ENCODE measurements around the gene PRLHR. TPM values are rescaled to one million over a fixed set of nuclear protein-coding genes. Genes with fewer than 3 reads are reported as not detected.

PRLHR gene
- total and polyA plus RNA-seq, 2 of the 4 experiments (the other 2 are of a cell fraction) = not detected

GRCh38 chr10:118592675-118593330 is 2.6 kb downstream of the PRLHR start:
- Histone ChIP-seq H3K27ac (ENCODE audit: insufficient read depth, low read length) (no peak overlapping the region), H3K9me1 (ENCODE audit: insufficient read depth, low read length) (no peaks in the 10 kb centered on the region), H2AK9ac (replicated peaks; ENCODE audit: low read depth, low read length, poor library complexity) (no peak overlapping the region), H3K4me3 (ENCODE audit: insufficient read depth, low read depth, low read length) (no peak overlapping the region), H3K27me3 (ENCODE audit: control insufficient read depth, insufficient read depth, low read length) (peaks cover 20% of the 10 kb centered on the region), H3K9me3 (ENCODE audit: control insufficient read depth, insufficient read depth, low read length) (peaks cover 3% of the 10 kb centered on the region; the same call in 1 of the 2 replicates), H2BK120ac (ENCODE audit: low read depth, low read length) (no peak overlapping the region), H4K5ac (ENCODE audit: low read depth, low read length) (no peak overlapping the region), H2AFZ (replicated peaks; ENCODE audit: low read length, poor library complexity) (no peak overlapping the region), H3K79me1 (ENCODE audit: low read depth in 1 of 2, low read length in 2 of 2) (no peaks in the 10 kb centered on the region), H2BK20ac (ENCODE audit: low read depth, low read length) (no peak overlapping the region), H3K18ac (ENCODE audit: low read depth, low read length) (no peak overlapping the region), H3K36me3 (ENCODE audit: control insufficient read depth, insufficient read depth, low read length) (no peaks in the 10 kb centered on the region), H3K4ac (ENCODE audit: low read depth, low read length) (no peak overlapping the region), H4K91ac (ENCODE audit: insufficient read depth, low read depth, low read length) (no peak overlapping the region), H2AK5ac (ENCODE audit: low read depth, low read length) (no peak overlapping the region), H2BK15ac (ENCODE audit: low read depth, low read length) (no peak overlapping the region), H4K20me1 (ENCODE audit: insufficient read depth, low read length) (no peaks in the 10 kb centered on the region), H3K4me1 (ENCODE audit: control insufficient read depth, insufficient read depth, low read length) (no peaks in the 10 kb centered on the region), H3K56ac (ENCODE audit: extremely low read depth, insufficient read depth, low read length) (no peak overlapping the region), H3K14ac (replicated peaks; ENCODE audit: low read depth, low read length) (no peak overlapping the region), H2BK5ac (ENCODE audit: low read depth, low read length, poor library complexity, severe bottlenecking) (no peak overlapping the region), H4K8ac (ENCODE audit: low read depth in 2 of 2, low read length in 2 of 2) (no peak overlapping the region), H3K9ac (ENCODE audit: low read depth, low read length) (no peak overlapping the region), H3K4me2 (ENCODE audit: low read depth, low read length) (no peak overlapping the region), H3K23ac (ENCODE audit: low read depth, low read length) (no peak overlapping the region)
- dilution Hi-C loops (cut with HindIII; ENCODE audit: low sequenced_read_pairs, unreplicated experiment) (no loop called here), intact Hi-C loops (cut with micrococcal nuclease) (no loop called here), in situ Hi-C loops (cut with MboI; ENCODE audit: low sequenced_read_pairs) (no loop called here)
- ChIA-PET POLR2A (ENCODE audit: unreplicated experiment) (no interaction called here), CTCF (no interaction called here)
- ATAC-seq (ENCODE audit: low read depth) (no peak), DNase-seq (no peak)
- 33% methylated on average over 1 of the region's 2 CpGs; no CpG with 5 or more reads in 1 of the 2 experiments for WGBS, 2 experiments (ENCODE audit: extremely low coverage in 2 of 2, insufficient read length in 1 of 2)
- BruUV-seq (replicated peaks) = no TSS peak
- no peak for TF ChIP-seq FOS (IDR thresholded peaks at IDR 0.05; ENCODE audit: low read depth, low read length)
- TF ChIP-seq USF2 (IDR thresholded peaks at IDR 0.05; ENCODE audit: low read depth, low read length) = no peak
- no peak for TF ChIP-seq BHLHE40 (IDR thresholded peaks at IDR 0.05; ENCODE audit: low read depth, low read length)
- TF ChIP-seq CTCF (conservative IDR thresholded peaks at IDR 0.05; ENCODE audit: low read depth, low read length) = no peak
- no peak for TF ChIP-seq POLR2A (IDR thresholded peaks at IDR 0.05; ENCODE audit: low read depth, low read length)
- no peak for TF ChIP-seq MAFK (IDR thresholded peaks at IDR 0.05; ENCODE audit: low read depth, low read length)
- no peak for TF ChIP-seq MAZ (IDR thresholded peaks at IDR 0.05; ENCODE audit: borderline replicate concordance, low read depth, low read length)
- TF ChIP-seq CHD1 (IDR thresholded peaks at IDR 0.05; ENCODE audit: low read depth, low read length) = no peak
- TF ChIP-seq MXI1 (IDR thresholded peaks at IDR 0.05; ENCODE audit: borderline replicate concordance, low read depth, low read length) = no peak
- no peak for TF ChIP-seq ELK1 (IDR thresholded peaks at IDR 0.05; ENCODE audit: borderline replicate concordance, low read depth, low read length)
- no peak for TF ChIP-seq SMC3 (IDR thresholded peaks at IDR 0.05; ENCODE audit: low read depth, low read length)
- no peak for TF ChIP-seq NFE2L2 (IDR thresholded peaks at IDR 0.05; ENCODE audit: low read depth, low read length)
- TF ChIP-seq RFX5 (IDR thresholded peaks at IDR 0.05; ENCODE audit: low read depth, low read length) = no peak
